Panc1 (cell line): ENCODE measurements around the gene KIAA0232. TPM values are rescaled to one million over a fixed set of nuclear protein-coding genes. Genes with fewer than 3 reads are reported as not detected.

Source experiments
- ATAC-seq: fragments of 200-7000 bp; cut with Tn5 transposase; 2 replicates; pipeline ENCODE4 v1.9.1; 2020; ENCODE audit warnings: mild to moderate bottlenecking, moderate library complexity
- BruUV-seq: library from RNA; stranded (reverse); fragments of 400-500 nt; replicated peaks from 2 replicates; lab custom pipeline; 2021; lab: Mats Ljungman, UMichigan
- CTCF ChIA-PET: fragments of 300-600 bp; sonication (Branson Sonifier 250); formaldehyde crosslinking; loops from one replicate; lab custom pipeline; 2022; ENCODE audit warnings: antibody characterized with exemption; lab: Charles Lee
- POLR2A ChIA-PET: fragments of 300-600 bp; sonication (Branson Sonifier 250); formaldehyde crosslinking; loops from one replicate; lab custom pipeline; 2022; ENCODE audit warnings: antibody characterized with exemption; lab: Charles Lee
- DNase-seq: peaks from one replicate; pipeline ENCODE4 v3.0.0-alpha.2; 2010; ENCODE audit warnings: low read depth, low spot score
- H3K27ac ChIP-seq: 2 replicates; pipeline ENCODE4 v1.5.1; 2011; ENCODE audit warnings: mild to moderate bottlenecking, low read length, inconsistent platforms
- H3K27me3 ChIP-seq: fragments of 200-500 bp; sonication (Bioruptor generic); 2 replicates; pipeline ENCODE4 v1.6.0; 2014; ENCODE audit warnings: low read length, inconsistent platforms; ENCODE audit not compliant: control insufficient read depth, insufficient read depth
- H3K36me3 ChIP-seq: fragments of 200-500 bp; sonication (Bioruptor generic); 2 replicates; pipeline ENCODE4 v1.5.1; 2014; ENCODE audit warnings: inconsistent platforms, mild to moderate bottlenecking, low read length, moderate library complexity; ENCODE audit not compliant: control insufficient read depth, insufficient read depth
- H3K4me1 ChIP-seq: 2 replicates; pipeline ENCODE4 v1.5.1; 2011; ENCODE audit warnings: inconsistent platforms, mild to moderate bottlenecking, low read length, moderate library complexity; ENCODE audit not compliant: control insufficient read depth, insufficient read depth
- H3K4me3 ChIP-seq, 2 experiments: 2 replicates each; pipeline ENCODE4 v1.5.1; 2011 to 2012; ENCODE audit warnings: low read depth in 2 of 2, low read length in 2 of 2, mild to moderate bottlenecking in 2 of 2, inconsistent platforms in 1 of 2, moderate library complexity in 1 of 2
- H3K9me3 ChIP-seq: fragments of 200-500 bp; sonication (Bioruptor generic); 2 replicates; pipeline ENCODE4 v1.5.1; 2014; ENCODE audit warnings: low read depth, mild to moderate bottlenecking, inconsistent platforms, low read length, moderate library complexity; ENCODE audit not compliant: control insufficient read depth, insufficient read depth
- POLR2AphosphoS5 ChIP-seq: IDR thresholded peaks from 2 replicates; pipeline ENCODE4 v1.6.1; 2012; ENCODE audit warnings: mild to moderate bottlenecking, low read depth, low read length, moderate library complexity
- SIN3A ChIP-seq: IDR thresholded peaks from 2 replicates; pipeline ENCODE4 v1.6.1; 2012; ENCODE audit warnings: low read depth, mild to moderate bottlenecking, low read length, moderate library complexity, borderline replicate concordance; ENCODE audit not compliant: insufficient read depth
- TCF7L2 ChIP-seq: IDR thresholded peaks from 2 replicates; pipeline ENCODE4 v1.6.1; 2011; ENCODE audit warnings: mild to moderate bottlenecking, low read depth, low read length, inconsistent platforms
- in situ Hi-C: cut with HindIII; loops from 2 replicates; pipeline ENCODE4 v1.10.0; 2016; ENCODE audit warnings: low sequenced_read_pairs, low pct_unique_long_range_greater_than_20kb
- intact Hi-C: fragments of 100-400 bp; cut with micrococcal nuclease; formaldehyde crosslinking; loops from one replicate; pipeline ENCODE4 v1.10.0; 2022; ENCODE audit not compliant: unreplicated experiment
- total RNA-seq: library from RNA; stranded (reverse); gene quantifications from one replicate; pipeline ENCODE4 v1.2.1, GENCODE V29; 2021; ENCODE audit not compliant: unreplicated experiment
- TF ChIP-seq, protein P1 (sequence below): fragments of 450-650 bp; IDR thresholded peaks from 2 replicates; pipeline ENCODE4 v1.5.1; 2017; ENCODE audit warnings: mild to moderate bottlenecking
- TF ChIP-seq, protein P2 (sequence below), 2 experiments: IDR thresholded peaks; 2 replicates each; pipeline ENCODE4 v1.6.1; 2011 to 2012; ENCODE audit warnings: low read depth in 2 of 2, control low read depth in 1 of 2, low read length in 1 of 2, mild to moderate bottlenecking in 1 of 2, moderate library complexity in 1 of 2; ENCODE audit not compliant: insufficient read depth in 1 of 2

KIAA0232 gene
- total RNA-seq, 1 experiment from 2014 or later, result 20.2 TPM

DNA sequence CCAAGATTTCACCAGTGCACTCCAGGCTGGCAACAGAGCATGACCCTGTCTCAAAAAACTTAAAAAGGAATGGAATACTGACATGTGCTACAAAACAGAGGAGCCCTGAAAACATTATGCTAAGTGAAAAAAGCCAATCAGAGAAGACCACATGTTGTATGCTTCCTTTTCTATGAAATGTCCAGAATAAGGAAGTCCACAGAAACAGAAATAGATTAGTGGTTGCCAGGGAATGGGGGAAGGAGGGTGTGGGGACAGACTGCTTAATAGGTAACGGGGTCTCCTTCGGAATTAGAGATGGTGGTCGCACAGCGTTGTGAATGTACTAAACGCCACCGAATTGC lies 30.1 kb upstream of the KIAA0232 start:
- no TSS peak for BruUV-seq
- Histone ChIP-seq H3K36me3 (no peaks in the 10 kb centered on the region), H3K9me3 (no peaks in the 10 kb centered on the region), H3K27me3 (no peaks in the 10 kb centered on the region), H3K27ac (no peak overlapping the region), H3K4me3 (no peak overlapping the region), H3K4me1 (peaks cover 29% of the 10 kb centered on the region)
- ChIA-PET CTCF (no interaction called here), POLR2A (no interaction called here)
- DNase-seq (no peak), ATAC-seq (no peak)
- intact Hi-C loops, result no loop called here
- TF ChIP-seq SIN3A (no peak), POLR2AphosphoS5 (no peak), TCF7L2 (no peak)
- TF ChIP-seq, protein P1, sequence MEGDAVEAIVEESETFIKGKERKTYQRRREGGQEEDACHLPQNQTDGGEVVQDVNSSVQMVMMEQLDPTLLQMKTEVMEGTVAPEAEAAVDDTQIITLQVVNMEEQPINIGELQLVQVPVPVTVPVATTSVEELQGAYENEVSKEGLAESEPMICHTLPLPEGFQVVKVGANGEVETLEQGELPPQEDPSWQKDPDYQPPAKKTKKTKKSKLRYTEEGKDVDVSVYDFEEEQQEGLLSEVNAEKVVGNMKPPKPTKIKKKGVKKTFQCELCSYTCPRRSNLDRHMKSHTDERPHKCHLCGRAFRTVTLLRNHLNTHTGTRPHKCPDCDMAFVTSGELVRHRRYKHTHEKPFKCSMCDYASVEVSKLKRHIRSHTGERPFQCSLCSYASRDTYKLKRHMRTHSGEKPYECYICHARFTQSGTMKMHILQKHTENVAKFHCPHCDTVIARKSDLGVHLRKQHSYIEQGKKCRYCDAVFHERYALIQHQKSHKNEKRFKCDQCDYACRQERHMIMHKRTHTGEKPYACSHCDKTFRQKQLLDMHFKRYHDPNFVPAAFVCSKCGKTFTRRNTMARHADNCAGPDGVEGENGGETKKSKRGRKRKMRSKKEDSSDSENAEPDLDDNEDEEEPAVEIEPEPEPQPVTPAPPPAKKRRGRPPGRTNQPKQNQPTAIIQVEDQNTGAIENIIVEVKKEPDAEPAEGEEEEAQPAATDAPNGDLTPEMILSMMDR, result no peak
- TF ChIP-seq, protein P2, sequence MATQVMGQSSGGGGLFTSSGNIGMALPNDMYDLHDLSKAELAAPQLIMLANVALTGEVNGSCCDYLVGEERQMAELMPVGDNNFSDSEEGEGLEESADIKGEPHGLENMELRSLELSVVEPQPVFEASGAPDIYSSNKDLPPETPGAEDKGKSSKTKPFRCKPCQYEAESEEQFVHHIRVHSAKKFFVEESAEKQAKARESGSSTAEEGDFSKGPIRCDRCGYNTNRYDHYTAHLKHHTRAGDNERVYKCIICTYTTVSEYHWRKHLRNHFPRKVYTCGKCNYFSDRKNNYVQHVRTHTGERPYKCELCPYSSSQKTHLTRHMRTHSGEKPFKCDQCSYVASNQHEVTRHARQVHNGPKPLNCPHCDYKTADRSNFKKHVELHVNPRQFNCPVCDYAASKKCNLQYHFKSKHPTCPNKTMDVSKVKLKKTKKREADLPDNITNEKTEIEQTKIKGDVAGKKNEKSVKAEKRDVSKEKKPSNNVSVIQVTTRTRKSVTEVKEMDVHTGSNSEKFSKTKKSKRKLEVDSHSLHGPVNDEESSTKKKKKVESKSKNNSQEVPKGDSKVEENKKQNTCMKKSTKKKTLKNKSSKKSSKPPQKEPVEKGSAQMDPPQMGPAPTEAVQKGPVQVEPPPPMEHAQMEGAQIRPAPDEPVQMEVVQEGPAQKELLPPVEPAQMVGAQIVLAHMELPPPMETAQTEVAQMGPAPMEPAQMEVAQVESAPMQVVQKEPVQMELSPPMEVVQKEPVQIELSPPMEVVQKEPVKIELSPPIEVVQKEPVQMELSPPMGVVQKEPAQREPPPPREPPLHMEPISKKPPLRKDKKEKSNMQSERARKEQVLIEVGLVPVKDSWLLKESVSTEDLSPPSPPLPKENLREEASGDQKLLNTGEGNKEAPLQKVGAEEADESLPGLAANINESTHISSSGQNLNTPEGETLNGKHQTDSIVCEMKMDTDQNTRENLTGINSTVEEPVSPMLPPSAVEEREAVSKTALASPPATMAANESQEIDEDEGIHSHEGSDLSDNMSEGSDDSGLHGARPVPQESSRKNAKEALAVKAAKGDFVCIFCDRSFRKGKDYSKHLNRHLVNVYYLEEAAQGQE (IDR thresholded peaks at IDR 0.05; ENCODE audit: insufficient read depth in 1 of 2, low read depth in 2 of 2, low read length in 1 of 2), result no peak
- in situ Hi-C loops, result no loop called here

GRCh38 chr4:6753103-6753560 lies 29.4 kb upstream of the KIAA0232 start:
- no peak for TF ChIP-seq SIN3A
- no peak for TF ChIP-seq TCF7L2
- TF ChIP-seq, protein P2 (IDR thresholded peaks at IDR 0.05; ENCODE audit: insufficient read depth in 1 of 2, low read depth in 2 of 2, low read length in 1 of 2), result no peak
- no peak for TF ChIP-seq POLR2AphosphoS5
- TF ChIP-seq, protein P1, result no peak
- H3K4me1 ChIP-seq, result peaks cover 22% of the 10 kb centered on the region
- no peaks in the 10 kb centered on the region for H3K9me3 ChIP-seq
- DNase-seq, result no peak
- no peak overlapping the region for H3K27ac ChIP-seq
- H3K4me3 ChIP-seq, result no peak overlapping the region
- ATAC-seq, result no peak
- BruUV-seq, result no TSS peak
- no peaks in the 10 kb centered on the region for H3K36me3 ChIP-seq
- intact Hi-C loops, result no loop called here
- in situ Hi-C loops, result no loop called here
- ChIA-PET CTCF (no interaction called here), POLR2A (no interaction called here)
- H3K27me3 ChIP-seq, result no peaks in the 10 kb centered on the region
